OCI-LY7 (cell line): ENCODE measurements around the gene ZNF98. TPM values are rescaled to one million over a fixed set of nuclear protein-coding genes. Genes with fewer than 3 reads are reported as not detected.

Source experiments
- Bru-seq: library from RNA; stranded (reverse); fragments of 400-500 nt; gene quantifications from one replicate; lab custom pipeline; 2021; lab: Mats Ljungman, UMichigan
- BruChase-seq, 2 experiments: library from RNA; stranded (reverse); fragments of 400-500 nt; gene quantifications; one replicate each; lab custom pipeline; 2021; lab: Mats Ljungman, UMichigan
- BruUV-seq: library from RNA; stranded (reverse); fragments of 400-500 nt; replicated peaks from 2 replicates; lab custom pipeline; 2021; lab: Mats Ljungman, UMichigan
- CTCF ChIA-PET: fragments of 300-600 bp; sonication (Branson Sonifier 250); formaldehyde crosslinking; loops from one replicate; lab custom pipeline; 2022; ENCODE audit warnings: antibody characterized with exemption; ENCODE audit not compliant: unreplicated experiment; lab: Charles Lee
- POLR2A ChIA-PET: fragments of 300-600 bp; sonication (Branson Sonifier 250); formaldehyde crosslinking; loops from one replicate; lab custom pipeline; 2022; ENCODE audit warnings: antibody characterized with exemption; lab: Charles Lee
- DNase-seq: peaks from one replicate; pipeline ENCODE4 v3.0.0-alpha.2; 2015; ENCODE audit warnings: low spot score
- H2AFZ ChIP-seq: fragments of 200-600 bp; sonication (generic), shearing (Covaris generic); 2 replicates; pipeline ENCODE4 v1.6.1; 2014; ENCODE audit warnings: mild to moderate bottlenecking, antibody characterized with exemption, low read length, moderate library complexity
- H3K27ac ChIP-seq: fragments of 200-600 bp; sonication (generic); 2 replicates; pipeline ENCODE4 v1.5.1; 2014; ENCODE audit warnings: mixed run types, low read depth, mild to moderate bottlenecking, moderate library complexity, low read length, inconsistent platforms; ENCODE audit not compliant: poor library complexity, severe bottlenecking
- H3K36me3 ChIP-seq: fragments of 200-600 bp; sonication (generic); 2 replicates; pipeline ENCODE4 v1.6.1; 2014; ENCODE audit warnings: mild to moderate bottlenecking, antibody characterized with exemption, low read length, moderate library complexity, mixed read lengths; ENCODE audit not compliant: insufficient read depth
- H3K4me1 ChIP-seq: fragments of 200-600 bp; sonication (generic); 2 replicates; pipeline ENCODE4 v1.5.1; 2014; ENCODE audit warnings: mild to moderate bottlenecking, low read length; ENCODE audit not compliant: insufficient read depth, poor library complexity, severe bottlenecking
- H3K4me2 ChIP-seq: fragments of 200-600 bp; sonication (generic); 2 replicates; pipeline ENCODE4 v1.6.1; 2014; ENCODE audit warnings: mild to moderate bottlenecking, low read length
- H3K4me3 ChIP-seq: fragments of 200-600 bp; sonication (generic); 2 replicates; pipeline ENCODE4 v1.5.1; 2014; ENCODE audit warnings: mild to moderate bottlenecking, low read depth, low read length; ENCODE audit not compliant: poor library complexity, severe bottlenecking
- H3K79me2 ChIP-seq: fragments of 200-600 bp; sonication (generic); 2 replicates; pipeline ENCODE4 v1.6.1; 2016; ENCODE audit warnings: low read depth, mild to moderate bottlenecking, low read length, moderate library complexity, mixed read lengths; ENCODE audit not compliant: insufficient read depth
- H3K9me2 ChIP-seq: fragments of 200-600 bp; sonication (generic); 2 replicates; pipeline ENCODE4 v1.6.1; 2016; ENCODE audit warnings: mild to moderate bottlenecking, low read length, mixed read lengths; ENCODE audit not compliant: insufficient read depth
- H3K9me3 ChIP-seq: fragments of 200-600 bp; sonication (generic); 2 replicates; pipeline ENCODE4 v1.6.1; 2014; ENCODE audit warnings: mild to moderate bottlenecking, mixed run types, low read length, mixed read lengths
- H4K20me1 ChIP-seq: fragments of 200-600 bp; sonication (generic); 2 replicates; pipeline ENCODE4 v1.6.1; 2014; ENCODE audit warnings: mild to moderate bottlenecking, antibody characterized with exemption, low read length, moderate library complexity, mixed read lengths; ENCODE audit not compliant: insufficient read depth
- EZH2phosphoT487 ChIP-seq: fragments of 200-600 bp; sonication (generic); IDR thresholded peaks from 2 replicates; pipeline ENCODE4 v1.6.1; 2018; ENCODE audit warnings: low read depth, borderline replicate concordance, mild to moderate bottlenecking, mixed run types, antibody characterized with exemption, low read length, moderate library complexity, mixed read lengths
- intact Hi-C: fragments of 100-400 bp; cut with micrococcal nuclease; formaldehyde crosslinking; loops from one replicate; pipeline ENCODE4 v1.10.0; 2022; ENCODE audit not compliant: unreplicated experiment
- long read RNA-seq: library from polyadenylated mRNA; stranded (forward); transcript quantifications from one replicate; pipeline ENCODE4 v2.0.0, GENCODE V29; 2022
- total RNA-seq, 2 experiments: library from RNA; depleted of rRNA in 1 of 2; stranded (reverse); fragments of >200 nt in 1 of 2; shearing (Covaris generic) in 1 of 2; gene quantifications; 2 replicates each; pipeline ENCODE4 v1.2.3, GENCODE V29; 2014 to 2022
- TF ChIP-seq, protein P1 (sequence below): fragments of 200-600 bp; sonication (generic); conservative IDR thresholded peaks from 2 replicates; pipeline ENCODE4 v1.5.1; 2014; ENCODE audit warnings: mild to moderate bottlenecking, antibody characterized with exemption, low read length, moderate library complexity, mixed read lengths

The ZNF98 gene
- total RNA-seq (2014; rRNA removed; shearing (Covaris generic)) (not detected in 2 replicates), total RNA-seq (2022) (not detected in 2 replicates), Bru-seq, nascent RNA (percentile 6 among the genes with signal in this experiment), BruChase-seq, experiment 1, labeled RNA remaining after a 6-hour chase (not detected), BruChase-seq, experiment 2, labeled RNA remaining after a 2-hour chase (percentile 2 among the genes with signal in this experiment)
- long read RNA-seq, result 0 reads

DNA sequence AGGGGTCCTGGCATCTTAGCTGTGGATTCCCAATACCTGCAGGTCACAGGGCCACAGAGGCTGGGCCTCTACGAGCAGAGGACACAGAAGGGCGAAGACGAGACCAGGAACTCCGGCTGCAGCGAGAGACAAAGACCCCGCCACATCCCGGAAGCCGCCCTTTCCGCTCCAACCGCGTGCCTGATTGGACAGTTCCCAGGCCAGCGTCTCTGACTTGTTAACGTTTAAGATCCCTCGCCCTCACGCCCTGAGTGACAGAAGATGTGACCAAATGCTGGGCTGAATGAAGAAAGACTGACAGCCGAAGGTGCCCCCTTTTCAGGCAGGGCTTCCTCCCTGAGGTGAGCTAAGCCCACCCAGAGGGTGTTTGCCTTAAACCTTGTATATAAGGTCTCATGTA, at the start of gene ZNF98:
TSS of gene ZNF98 (minus strand) at position 136 of the 400 bp plus-strand sequence. CDS start at position 14, 122 bp downstream.
- Histone ChIP-seq H3K4me1 (no peaks in the 10 kb centered on the region), H2AFZ (no peak within 1 kb of the TSS), H3K27ac (no peak within 1 kb of the TSS), H3K79me2 (no peaks in the 10 kb centered on the region), H3K4me2 (no peak within 1 kb of the TSS), H3K4me3 (no peak within 1 kb of the TSS), H3K9me3 (no peaks in the 10 kb centered on the region), H4K20me1 (no peaks in the 10 kb centered on the region), H3K9me2 (no peaks in the 10 kb centered on the region), H3K36me3 (no peaks in the 10 kb centered on the region)
- no peak for DNase-seq
- intact Hi-C loops, result no loop called here
- no TSS peak for BruUV-seq
- TF ChIP-seq, protein P1, sequence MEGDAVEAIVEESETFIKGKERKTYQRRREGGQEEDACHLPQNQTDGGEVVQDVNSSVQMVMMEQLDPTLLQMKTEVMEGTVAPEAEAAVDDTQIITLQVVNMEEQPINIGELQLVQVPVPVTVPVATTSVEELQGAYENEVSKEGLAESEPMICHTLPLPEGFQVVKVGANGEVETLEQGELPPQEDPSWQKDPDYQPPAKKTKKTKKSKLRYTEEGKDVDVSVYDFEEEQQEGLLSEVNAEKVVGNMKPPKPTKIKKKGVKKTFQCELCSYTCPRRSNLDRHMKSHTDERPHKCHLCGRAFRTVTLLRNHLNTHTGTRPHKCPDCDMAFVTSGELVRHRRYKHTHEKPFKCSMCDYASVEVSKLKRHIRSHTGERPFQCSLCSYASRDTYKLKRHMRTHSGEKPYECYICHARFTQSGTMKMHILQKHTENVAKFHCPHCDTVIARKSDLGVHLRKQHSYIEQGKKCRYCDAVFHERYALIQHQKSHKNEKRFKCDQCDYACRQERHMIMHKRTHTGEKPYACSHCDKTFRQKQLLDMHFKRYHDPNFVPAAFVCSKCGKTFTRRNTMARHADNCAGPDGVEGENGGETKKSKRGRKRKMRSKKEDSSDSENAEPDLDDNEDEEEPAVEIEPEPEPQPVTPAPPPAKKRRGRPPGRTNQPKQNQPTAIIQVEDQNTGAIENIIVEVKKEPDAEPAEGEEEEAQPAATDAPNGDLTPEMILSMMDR, result no peak
- TF ChIP-seq EZH2phosphoT487, result no peak
- ChIA-PET POLR2A (no interaction called here), CTCF (no interaction called here)

DNA sequence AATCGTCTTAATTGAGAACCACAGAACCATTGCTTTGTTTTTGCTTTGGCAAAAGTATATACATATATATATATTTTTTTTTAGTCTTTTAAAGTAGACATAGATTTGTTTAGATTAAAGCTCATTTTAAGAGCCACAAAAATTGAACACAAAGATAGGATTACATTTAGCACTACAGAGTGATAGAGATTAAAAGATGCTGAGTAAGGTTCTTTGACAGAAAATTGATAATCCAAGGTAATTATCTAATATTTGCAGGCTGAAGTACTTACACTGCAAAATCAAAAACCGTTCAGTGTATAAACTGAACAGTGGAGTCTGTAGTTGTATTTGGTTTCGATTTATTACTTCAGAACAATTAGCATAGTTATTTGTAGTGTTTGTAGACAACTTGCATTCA, 24.5 kb upstream of the ZNF98 start:
- Histone ChIP-seq H3K9me2 (no peaks in the 10 kb centered on the region), H3K4me1 (no peaks in the 10 kb centered on the region), H4K20me1 (no peaks in the 10 kb centered on the region), H3K9me3 (no peaks in the 10 kb centered on the region; the same call in 1 of the 2 replicates), H3K36me3 (no peaks in the 10 kb centered on the region), H3K4me3 (no peak overlapping the region), H3K27ac (no peak overlapping the region), H2AFZ (no peak overlapping the region), H3K4me2 (no peak overlapping the region), H3K79me2 (no peaks in the 10 kb centered on the region)
- TF ChIP-seq EZH2phosphoT487, result no peak
- TF ChIP-seq, protein P1, result no peak
- CTCF ChIA-PET, result no interaction called here
- DNase-seq, result no peak
- POLR2A ChIA-PET, result interaction anchor here (0.7 kb wide), 1 partner anchor 430 kb away, joined by 3 read pairs; no protein-coding TSS in a partner anchor
- intact Hi-C loops, result no loop called here
- BruUV-seq, result no TSS peak

DNA sequence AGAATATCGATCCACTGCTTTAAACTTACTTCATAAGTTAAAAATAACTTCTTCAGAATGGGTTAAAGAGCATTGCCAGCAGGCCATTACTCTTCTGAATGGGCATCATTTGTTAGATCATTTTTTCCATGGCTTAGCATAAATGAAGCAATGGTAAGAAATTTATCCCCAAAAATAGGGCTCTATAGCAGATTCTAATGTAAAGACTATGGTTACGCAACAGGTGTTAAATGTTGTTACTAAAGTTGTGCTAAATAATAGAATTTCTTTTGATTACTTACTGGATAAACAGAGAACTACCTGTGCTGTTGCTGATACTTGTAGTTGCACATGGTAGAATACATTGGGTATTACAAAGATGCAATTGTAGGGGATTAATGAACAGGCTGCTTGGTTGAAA, 15.9 kb upstream of the ZNF98 start:
- 0 out of 2 replicates have a peak, but pooled peaks cover 5% of the 10 kb centered on the region for H3K9me3 ChIP-seq

More for the DNA sequence above, 15.9 kb upstream of the ZNF98 start:
- Histone ChIP-seq H2AFZ (no peak overlapping the region), H4K20me1 (no peaks in the 10 kb centered on the region), H3K4me3 (no peak overlapping the region), H3K36me3 (no peaks in the 10 kb centered on the region), H3K79me2 (no peaks in the 10 kb centered on the region), H3K4me1 (no peaks in the 10 kb centered on the region), H3K27ac (no peak overlapping the region), H3K9me2 (no peaks in the 10 kb centered on the region), H3K4me2 (no peak overlapping the region)
- ChIA-PET POLR2A (no interaction called here), CTCF (no interaction called here)
- no peak for DNase-seq
- no TSS peak for BruUV-seq
- intact Hi-C loops, result no loop called here
- TF ChIP-seq, protein P1, result no peak
- TF ChIP-seq EZH2phosphoT487, result no peak
